ENCODE data around the gene SELENOH. TPM values are rescaled to one million over a fixed set of nuclear protein-coding genes. Genes with fewer than 3 reads are reported as not detected.

The SELENOH gene
- total and polyA plus RNA-seq, 9 of the 15 experiments (the other 6 are each of a cell fraction or from before 2014, with no cell fraction given), result 16.6 to 299 (median 118) TPM

DNA sequence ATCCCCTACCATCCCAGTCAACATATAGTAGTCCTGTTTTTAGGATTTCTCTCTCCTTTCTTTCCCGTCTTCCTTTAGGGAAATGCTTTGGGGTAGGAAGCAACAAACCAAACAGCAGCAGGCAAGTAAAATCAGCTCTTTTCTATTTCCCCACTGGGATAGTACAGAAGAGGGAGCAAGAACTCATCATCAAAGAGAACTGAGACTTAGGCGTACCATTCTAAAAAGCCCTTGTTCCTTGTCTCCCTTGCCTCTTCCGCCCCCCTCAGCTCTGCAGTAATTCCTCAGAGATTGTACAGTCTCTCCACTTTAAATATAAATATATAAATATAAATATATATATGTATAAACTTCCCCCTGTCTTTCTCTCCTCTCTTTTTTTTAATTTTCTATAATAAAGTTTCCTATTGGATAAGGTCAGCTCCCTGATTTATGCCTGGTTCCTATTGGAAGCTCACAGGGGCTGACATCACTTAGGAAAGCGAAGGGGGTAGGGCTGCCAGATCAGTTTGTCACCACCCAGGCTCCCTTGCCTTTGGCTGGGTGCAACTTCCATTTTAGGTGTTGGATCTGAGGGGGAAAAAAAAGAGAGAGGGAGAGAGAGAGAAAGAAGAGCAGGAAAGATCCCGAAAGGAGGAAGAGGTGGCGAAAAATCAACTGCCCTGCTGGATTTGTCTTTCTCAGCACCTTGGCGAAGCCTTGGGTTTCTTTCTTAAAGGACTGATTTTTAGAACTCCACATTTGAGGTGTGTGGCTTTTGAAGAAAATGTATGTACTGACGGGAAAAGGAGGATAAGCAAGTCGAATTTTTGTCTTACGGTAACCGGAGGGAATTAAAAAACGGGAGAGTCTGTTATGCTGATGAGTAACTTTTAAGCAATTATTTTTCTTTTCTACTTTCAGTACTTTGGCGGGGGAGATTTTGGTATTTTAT, 20.3 kb downstream of the SELENOH start, which contains the start of gene CTNND1 (continued):
- no peak; the same call in 1 of the 2 replicates for TF ChIP-seq L3MBTL2 (IDR thresholded peaks at IDR 0.05)
- no peak for TF ChIP-seq SAFB2 (IDR thresholded peaks at IDR 0.05; ENCODE audit: borderline replicate concordance, low read depth, low read length, severe bottlenecking)
- TF ChIP-seq, protein P1, sequence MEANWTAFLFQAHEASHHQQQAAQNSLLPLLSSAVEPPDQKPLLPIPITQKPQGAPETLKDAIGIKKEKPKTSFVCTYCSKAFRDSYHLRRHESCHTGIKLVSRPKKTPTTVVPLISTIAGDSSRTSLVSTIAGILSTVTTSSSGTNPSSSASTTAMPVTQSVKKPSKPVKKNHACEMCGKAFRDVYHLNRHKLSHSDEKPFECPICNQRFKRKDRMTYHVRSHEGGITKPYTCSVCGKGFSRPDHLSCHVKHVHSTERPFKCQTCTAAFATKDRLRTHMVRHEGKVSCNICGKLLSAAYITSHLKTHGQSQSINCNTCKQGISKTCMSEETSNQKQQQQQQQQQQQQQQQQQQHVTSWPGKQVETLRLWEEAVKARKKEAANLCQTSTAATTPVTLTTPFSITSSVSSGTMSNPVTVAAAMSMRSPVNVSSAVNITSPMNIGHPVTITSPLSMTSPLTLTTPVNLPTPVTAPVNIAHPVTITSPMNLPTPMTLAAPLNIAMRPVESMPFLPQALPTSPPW (CRISPR knock-in tag; IDR thresholded peaks at IDR 0.05), result peak; percentile 78
- TF ChIP-seq ZNF274 (IDR thresholded peaks at IDR 0.05; ENCODE audit: borderline replicate concordance, low read depth, low read length), result no peak
- no peak for TF ChIP-seq ZNF121 (CRISPR knock-in tag; conservative IDR thresholded peaks at IDR 0.05)
- TF ChIP-seq, protein P2, sequence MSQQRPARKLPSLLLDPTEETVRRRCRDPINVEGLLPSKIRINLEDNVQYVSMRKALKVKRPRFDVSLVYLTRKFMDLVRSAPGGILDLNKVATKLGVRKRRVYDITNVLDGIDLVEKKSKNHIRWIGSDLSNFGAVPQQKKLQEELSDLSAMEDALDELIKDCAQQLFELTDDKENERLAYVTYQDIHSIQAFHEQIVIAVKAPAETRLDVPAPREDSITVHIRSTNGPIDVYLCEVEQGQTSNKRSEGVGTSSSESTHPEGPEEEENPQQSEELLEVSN (IDR thresholded peaks at IDR 0.05; ENCODE audit: borderline replicate concordance in 1 of 2, extremely low read depth in 1 of 2, insufficient read depth in 1 of 2, insufficient read length in 1 of 2, low read depth in 1 of 2, low read length in 1 of 2, poor library complexity in 1 of 2, severe bottlenecking in 1 of 2), result no peak
- TF ChIP-seq CBFA2T2 (conservative IDR thresholded peaks at IDR 0.05), result no peak
- TF ChIP-seq, protein P3, sequence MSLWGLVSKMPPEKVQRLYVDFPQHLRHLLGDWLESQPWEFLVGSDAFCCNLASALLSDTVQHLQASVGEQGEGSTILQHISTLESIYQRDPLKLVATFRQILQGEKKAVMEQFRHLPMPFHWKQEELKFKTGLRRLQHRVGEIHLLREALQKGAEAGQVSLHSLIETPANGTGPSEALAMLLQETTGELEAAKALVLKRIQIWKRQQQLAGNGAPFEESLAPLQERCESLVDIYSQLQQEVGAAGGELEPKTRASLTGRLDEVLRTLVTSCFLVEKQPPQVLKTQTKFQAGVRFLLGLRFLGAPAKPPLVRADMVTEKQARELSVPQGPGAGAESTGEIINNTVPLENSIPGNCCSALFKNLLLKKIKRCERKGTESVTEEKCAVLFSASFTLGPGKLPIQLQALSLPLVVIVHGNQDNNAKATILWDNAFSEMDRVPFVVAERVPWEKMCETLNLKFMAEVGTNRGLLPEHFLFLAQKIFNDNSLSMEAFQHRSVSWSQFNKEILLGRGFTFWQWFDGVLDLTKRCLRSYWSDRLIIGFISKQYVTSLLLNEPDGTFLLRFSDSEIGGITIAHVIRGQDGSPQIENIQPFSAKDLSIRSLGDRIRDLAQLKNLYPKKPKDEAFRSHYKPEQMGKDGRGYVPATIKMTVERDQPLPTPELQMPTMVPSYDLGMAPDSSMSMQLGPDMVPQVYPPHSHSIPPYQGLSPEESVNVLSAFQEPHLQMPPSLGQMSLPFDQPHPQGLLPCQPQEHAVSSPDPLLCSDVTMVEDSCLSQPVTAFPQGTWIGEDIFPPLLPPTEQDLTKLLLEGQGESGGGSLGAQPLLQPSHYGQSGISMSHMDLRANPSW (CRISPR knock-in tag; IDR thresholded peaks at IDR 0.05), result no peak
- TF ChIP-seq, protein P4, sequence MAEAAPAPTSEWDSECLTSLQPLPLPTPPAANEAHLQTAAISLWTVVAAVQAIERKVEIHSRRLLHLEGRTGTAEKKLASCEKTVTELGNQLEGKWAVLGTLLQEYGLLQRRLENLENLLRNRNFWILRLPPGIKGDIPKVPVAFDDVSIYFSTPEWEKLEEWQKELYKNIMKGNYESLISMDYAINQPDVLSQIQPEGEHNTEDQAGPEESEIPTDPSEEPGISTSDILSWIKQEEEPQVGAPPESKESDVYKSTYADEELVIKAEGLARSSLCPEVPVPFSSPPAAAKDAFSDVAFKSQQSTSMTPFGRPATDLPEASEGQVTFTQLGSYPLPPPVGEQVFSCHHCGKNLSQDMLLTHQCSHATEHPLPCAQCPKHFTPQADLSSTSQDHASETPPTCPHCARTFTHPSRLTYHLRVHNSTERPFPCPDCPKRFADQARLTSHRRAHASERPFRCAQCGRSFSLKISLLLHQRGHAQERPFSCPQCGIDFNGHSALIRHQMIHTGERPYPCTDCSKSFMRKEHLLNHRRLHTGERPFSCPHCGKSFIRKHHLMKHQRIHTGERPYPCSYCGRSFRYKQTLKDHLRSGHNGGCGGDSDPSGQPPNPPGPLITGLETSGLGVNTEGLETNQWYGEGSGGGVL (CRISPR knock-in tag; IDR thresholded peaks at IDR 0.05), result no peak
- no peak for TF ChIP-seq RBM14 (IDR thresholded peaks at IDR 0.05; ENCODE audit: borderline replicate concordance, insufficient read depth, low read depth, low read length)
- TF ChIP-seq BCOR (IDR thresholded peaks at IDR 0.05), result no peak
- TF ChIP-seq ZNF79 (CRISPR knock-in tag; IDR thresholded peaks at IDR 0.05; ENCODE audit: low read depth), result no peak
- no peak for TF ChIP-seq HMGN3 (IDR thresholded peaks at IDR 0.05; ENCODE audit: borderline replicate concordance, extremely low read depth, insufficient read length, low read depth, low read length)
- TF ChIP-seq U2AF2 (optimal IDR thresholded peaks at IDR 0.05; ENCODE audit: low read depth, low read length), result no peak
- TF ChIP-seq PPARD (CRISPR knock-in tag; IDR thresholded peaks at IDR 0.05), result no peak
- TF ChIP-seq NONO (IDR thresholded peaks at IDR 0.05; ENCODE audit: low read depth in 2 of 2, low read length in 1 of 2), result 0 out of 4 replicates have a peak, but pooled peaks of 1 of the 2 experiments have one; percentile 6
- TF ChIP-seq CCAR2 (IDR thresholded peaks at IDR 0.05; ENCODE audit: low read depth, low read length), result no peak

Measured in K562 (cell line).